SU-DHL-6 (cell line): ENCODE data around the gene CDK16.

Experiments
- EZH2phosphoT487 ChIP-seq: fragments of 200-600 bp; sonication (generic), shearing (Covaris generic); conservative IDR thresholded peaks from 2 replicates; pipeline ENCODE4 v1.6.1; 2018; ENCODE audit warnings: mild to moderate bottlenecking, antibody characterized with exemption, low read length, moderate library complexity, mixed read lengths
- TF ChIP-seq, protein P1 (sequence below): fragments of 200-600 bp; sonication (generic); IDR thresholded peaks from one replicate; pipeline ENCODE4 v1.5.1; 2017; ENCODE audit warnings: antibody characterized with exemption, mild to moderate bottlenecking, low read length, moderate library complexity; ENCODE audit not compliant: insufficient read depth, poor library complexity, severe bottlenecking

DNA sequence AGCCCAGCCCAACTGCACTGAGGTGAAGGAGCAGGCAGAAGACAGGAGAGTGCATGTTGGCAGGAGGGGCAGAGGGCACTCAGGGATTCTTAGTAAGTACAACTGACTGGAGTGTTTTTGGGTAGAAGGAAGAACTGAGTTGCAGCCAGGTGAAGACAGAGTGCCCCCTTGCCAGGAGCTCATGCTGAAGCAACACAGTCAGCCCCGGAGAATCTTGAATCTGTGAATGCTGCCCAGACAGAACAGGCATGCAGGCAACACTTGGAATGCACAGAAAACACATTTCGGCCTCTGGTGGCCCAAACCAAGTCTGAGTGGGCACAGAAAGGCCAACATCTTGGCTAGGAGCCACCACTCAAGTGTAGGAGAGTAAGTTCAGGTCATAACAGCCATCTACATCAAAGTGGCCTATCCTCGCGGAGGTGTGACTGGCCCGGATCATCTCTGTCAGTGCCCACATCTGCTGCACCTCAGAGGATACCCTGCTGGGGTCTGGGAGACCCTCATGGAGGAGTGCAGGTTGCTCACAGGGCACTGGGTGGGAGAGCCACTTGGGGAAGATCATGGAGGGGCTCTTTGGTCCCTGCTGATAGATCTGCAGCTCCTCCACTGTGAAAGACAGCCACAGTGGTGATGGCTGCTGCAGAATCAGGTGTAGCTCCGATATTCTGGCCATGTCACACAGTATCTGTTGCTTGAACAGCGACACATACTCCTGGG is 54.7 kb downstream of the CDK16 start:
- TF ChIP-seq, protein P1, sequence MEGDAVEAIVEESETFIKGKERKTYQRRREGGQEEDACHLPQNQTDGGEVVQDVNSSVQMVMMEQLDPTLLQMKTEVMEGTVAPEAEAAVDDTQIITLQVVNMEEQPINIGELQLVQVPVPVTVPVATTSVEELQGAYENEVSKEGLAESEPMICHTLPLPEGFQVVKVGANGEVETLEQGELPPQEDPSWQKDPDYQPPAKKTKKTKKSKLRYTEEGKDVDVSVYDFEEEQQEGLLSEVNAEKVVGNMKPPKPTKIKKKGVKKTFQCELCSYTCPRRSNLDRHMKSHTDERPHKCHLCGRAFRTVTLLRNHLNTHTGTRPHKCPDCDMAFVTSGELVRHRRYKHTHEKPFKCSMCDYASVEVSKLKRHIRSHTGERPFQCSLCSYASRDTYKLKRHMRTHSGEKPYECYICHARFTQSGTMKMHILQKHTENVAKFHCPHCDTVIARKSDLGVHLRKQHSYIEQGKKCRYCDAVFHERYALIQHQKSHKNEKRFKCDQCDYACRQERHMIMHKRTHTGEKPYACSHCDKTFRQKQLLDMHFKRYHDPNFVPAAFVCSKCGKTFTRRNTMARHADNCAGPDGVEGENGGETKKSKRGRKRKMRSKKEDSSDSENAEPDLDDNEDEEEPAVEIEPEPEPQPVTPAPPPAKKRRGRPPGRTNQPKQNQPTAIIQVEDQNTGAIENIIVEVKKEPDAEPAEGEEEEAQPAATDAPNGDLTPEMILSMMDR, result no peak
- no peak for TF ChIP-seq EZH2phosphoT487
